Measurements from ENCODE around the gene SLC6A3. TPM values are rescaled to one million over a fixed set of nuclear protein-coding genes. Genes with fewer than 3 reads are reported as not detected.
"Not testable (repeated sequence)": the region's sequence is repeated elsewhere in the genome, so short reads cannot be mapped to it uniquely, and the experiment has no call there.

Gene SLC6A3
- total RNA-seq, 1 experiment from 2014 or later = not detected

DNA sequence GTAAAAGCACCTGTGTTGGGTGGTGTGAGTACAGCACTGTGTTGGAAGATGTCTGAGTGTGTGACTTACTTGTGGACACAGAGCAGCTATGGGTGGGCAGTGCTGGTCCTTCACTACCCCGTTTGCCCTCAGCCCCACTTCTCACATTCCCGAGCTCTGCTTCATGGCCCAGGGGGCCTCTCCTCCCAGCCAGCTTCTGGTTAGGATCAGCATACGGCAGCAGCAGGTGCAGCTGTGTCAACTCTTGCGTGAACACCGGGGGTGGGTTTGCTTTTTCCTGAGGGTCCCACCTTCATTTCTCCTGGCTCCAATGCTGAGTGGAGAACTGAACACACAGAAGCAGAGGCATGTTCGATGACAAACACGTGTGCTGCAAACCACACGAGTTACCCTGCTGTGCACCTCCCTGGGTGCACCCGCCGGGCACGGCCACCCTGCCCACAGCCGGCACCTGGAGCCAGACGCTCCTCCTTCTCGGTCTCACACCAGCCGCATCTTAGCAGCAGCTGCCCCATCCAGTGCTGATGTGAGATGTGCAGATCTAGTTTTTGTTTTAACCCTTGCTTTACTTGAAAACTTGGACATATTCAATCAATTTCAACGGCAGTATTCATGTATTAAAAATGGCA lies 14.9 kb upstream of the SLC6A3 start:
- ChIA-PET CTCF (no interaction called here), POLR2A (no interaction called here)
- Histone ChIP-seq H3K9me3 (peaks cover 24% of the 10 kb centered on the region), H3K36me3 (ENCODE audit: control insufficient read depth, insufficient read depth, low read length) (no peaks in the 10 kb centered on the region), H3K4me3 (ENCODE audit: low read depth, low read length) (no peak overlapping the region), H3K4me1 (no peaks in the 10 kb centered on the region), H3K27me3 (replicated peaks; ENCODE audit: control insufficient read depth, insufficient read depth, low read length) (no peaks in the 10 kb centered on the region)
- DNase-seq = no peak
- H3K36me3 Mint-ChIP-seq (ENCODE audit: insufficient read depth, unreplicated experiment) = peaks cover 47% of the 10 kb centered on the region
- TF ChIP-seq, protein P1, sequence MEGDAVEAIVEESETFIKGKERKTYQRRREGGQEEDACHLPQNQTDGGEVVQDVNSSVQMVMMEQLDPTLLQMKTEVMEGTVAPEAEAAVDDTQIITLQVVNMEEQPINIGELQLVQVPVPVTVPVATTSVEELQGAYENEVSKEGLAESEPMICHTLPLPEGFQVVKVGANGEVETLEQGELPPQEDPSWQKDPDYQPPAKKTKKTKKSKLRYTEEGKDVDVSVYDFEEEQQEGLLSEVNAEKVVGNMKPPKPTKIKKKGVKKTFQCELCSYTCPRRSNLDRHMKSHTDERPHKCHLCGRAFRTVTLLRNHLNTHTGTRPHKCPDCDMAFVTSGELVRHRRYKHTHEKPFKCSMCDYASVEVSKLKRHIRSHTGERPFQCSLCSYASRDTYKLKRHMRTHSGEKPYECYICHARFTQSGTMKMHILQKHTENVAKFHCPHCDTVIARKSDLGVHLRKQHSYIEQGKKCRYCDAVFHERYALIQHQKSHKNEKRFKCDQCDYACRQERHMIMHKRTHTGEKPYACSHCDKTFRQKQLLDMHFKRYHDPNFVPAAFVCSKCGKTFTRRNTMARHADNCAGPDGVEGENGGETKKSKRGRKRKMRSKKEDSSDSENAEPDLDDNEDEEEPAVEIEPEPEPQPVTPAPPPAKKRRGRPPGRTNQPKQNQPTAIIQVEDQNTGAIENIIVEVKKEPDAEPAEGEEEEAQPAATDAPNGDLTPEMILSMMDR (IDR thresholded peaks at IDR 0.05; ENCODE audit: insufficient read depth in 1 of 2, low read depth in 1 of 2, low read length in 1 of 2, severe bottlenecking in 1 of 2, unreplicated experiment in 1 of 2) = no peak
- no peak overlapping the region for H3K27ac Mint-ChIP-seq (ENCODE audit: unreplicated experiment)
- H3K9me3 Mint-ChIP-seq (ENCODE audit: unreplicated experiment) = peaks cover 27% of the 10 kb centered on the region
- H3K4me3 Mint-ChIP-seq (ENCODE audit: unreplicated experiment) = no peak overlapping the region
- no TSS peak for BruUV-seq (replicated peaks)
- no peaks in the 10 kb centered on the region for H3K4me1 Mint-ChIP-seq (ENCODE audit: low read depth, unreplicated experiment)
- intact Hi-C loops (cut with micrococcal nuclease; ENCODE audit: unreplicated experiment) = no loop called here
- no peaks in the 10 kb centered on the region for H3K27me3 Mint-ChIP-seq (ENCODE audit: insufficient read depth, unreplicated experiment)

DNA sequence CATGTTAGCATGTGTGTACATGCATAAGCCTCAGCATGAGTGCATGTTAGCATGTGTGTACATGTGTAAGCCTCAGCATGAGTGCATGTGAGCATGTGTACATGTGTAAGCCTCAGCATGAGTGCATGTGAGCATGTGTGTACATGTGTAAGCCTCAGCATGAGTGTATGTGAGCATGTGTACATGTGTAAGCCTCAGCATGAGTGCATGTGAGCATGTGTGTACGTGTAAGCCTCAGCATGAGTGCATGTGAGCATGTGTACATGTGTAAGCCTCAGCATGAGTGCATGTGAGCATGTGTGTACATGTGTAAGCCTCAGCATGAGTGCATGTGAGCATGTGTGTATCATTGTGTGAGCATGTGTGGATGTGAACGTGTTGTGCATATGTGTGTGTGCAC lies 14.2 kb upstream of the SLC6A3 start:
- peaks cover 28% of the 10 kb centered on the region for H3K9me3 Mint-ChIP-seq (ENCODE audit: unreplicated experiment)
- H3K36me3 ChIP-seq (ENCODE audit: control insufficient read depth, insufficient read depth, low read length); H3K4me1 ChIP-seq; H3K27me3 Mint-ChIP-seq (ENCODE audit: insufficient read depth, unreplicated experiment); H3K4me3 Mint-ChIP-seq (ENCODE audit: unreplicated experiment); DNase-seq; CTCF ChIA-PET; intact Hi-C loops (cut with micrococcal nuclease; ENCODE audit: unreplicated experiment); H3K27ac Mint-ChIP-seq (ENCODE audit: unreplicated experiment); POLR2A ChIA-PET; H3K27me3 ChIP-seq (replicated peaks; ENCODE audit: control insufficient read depth, insufficient read depth, low read length); BruUV-seq (replicated peaks); H3K4me1 Mint-ChIP-seq (ENCODE audit: low read depth, unreplicated experiment); H3K4me3 ChIP-seq (ENCODE audit: low read depth, low read length): not testable (repeated sequence)
- peaks cover 24% of the 10 kb centered on the region for H3K9me3 ChIP-seq
- H3K36me3 Mint-ChIP-seq (ENCODE audit: insufficient read depth, unreplicated experiment) = peaks cover 45% of the 10 kb centered on the region

DNA sequence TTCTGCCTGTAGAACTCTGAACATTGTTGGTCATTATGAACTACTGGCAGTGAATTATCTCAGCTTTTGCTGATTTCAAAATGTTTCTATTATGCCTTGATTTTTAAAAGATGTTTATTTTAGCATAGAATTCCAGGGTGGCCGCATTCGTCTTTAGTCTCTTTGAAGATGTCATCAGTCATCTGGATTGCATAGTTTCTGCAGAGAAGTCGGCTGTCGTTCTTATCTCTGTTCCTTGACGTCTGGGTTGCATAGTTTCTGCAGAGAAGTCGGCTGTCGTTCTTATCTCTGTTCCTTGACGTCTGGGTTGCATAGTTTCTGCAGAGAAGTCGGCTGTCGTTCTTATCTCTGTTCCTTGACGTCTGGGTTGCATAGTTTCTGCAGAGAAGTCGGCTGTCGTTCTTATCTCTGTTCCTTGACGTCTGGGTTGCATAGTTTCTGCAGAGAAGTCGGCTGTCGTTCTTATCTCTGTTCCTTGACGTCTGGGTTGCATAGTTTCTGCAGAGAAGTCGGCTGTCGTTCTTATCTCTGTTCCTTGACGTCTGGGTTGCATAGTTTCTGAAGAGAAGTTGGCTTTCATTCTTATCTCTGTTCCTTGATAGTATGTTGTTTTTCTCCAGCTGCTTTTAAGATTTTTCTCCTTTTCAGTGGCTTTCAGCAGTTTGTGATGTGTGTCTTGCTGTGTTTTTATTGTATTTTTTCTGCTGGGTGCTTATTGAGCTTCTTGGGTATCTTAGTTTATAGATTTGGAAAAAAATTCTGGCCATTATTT lies 11.1 kb upstream of the SLC6A3 start:
- H3K4me1 ChIP-seq; H3K4me3 Mint-ChIP-seq (ENCODE audit: unreplicated experiment); H3K27ac Mint-ChIP-seq (ENCODE audit: unreplicated experiment); H3K27me3 Mint-ChIP-seq (ENCODE audit: insufficient read depth, unreplicated experiment); H3K36me3 ChIP-seq (ENCODE audit: control insufficient read depth, insufficient read depth, low read length); DNase-seq; POLR2A ChIA-PET; H3K27me3 ChIP-seq (replicated peaks; ENCODE audit: control insufficient read depth, insufficient read depth, low read length); intact Hi-C loops (cut with micrococcal nuclease; ENCODE audit: unreplicated experiment); H3K4me3 ChIP-seq (ENCODE audit: low read depth, low read length); BruUV-seq (replicated peaks); H3K4me1 Mint-ChIP-seq (ENCODE audit: low read depth, unreplicated experiment); CTCF ChIA-PET: not testable (repeated sequence)
- Mint-ChIP-seq H3K9me3 (ENCODE audit: unreplicated experiment) (peaks cover 39% of the 10 kb centered on the region), H3K36me3 (ENCODE audit: insufficient read depth, unreplicated experiment) (peaks cover 19% of the 10 kb centered on the region)
- H3K9me3 ChIP-seq = peaks cover 24% of the 10 kb centered on the region

DNA sequence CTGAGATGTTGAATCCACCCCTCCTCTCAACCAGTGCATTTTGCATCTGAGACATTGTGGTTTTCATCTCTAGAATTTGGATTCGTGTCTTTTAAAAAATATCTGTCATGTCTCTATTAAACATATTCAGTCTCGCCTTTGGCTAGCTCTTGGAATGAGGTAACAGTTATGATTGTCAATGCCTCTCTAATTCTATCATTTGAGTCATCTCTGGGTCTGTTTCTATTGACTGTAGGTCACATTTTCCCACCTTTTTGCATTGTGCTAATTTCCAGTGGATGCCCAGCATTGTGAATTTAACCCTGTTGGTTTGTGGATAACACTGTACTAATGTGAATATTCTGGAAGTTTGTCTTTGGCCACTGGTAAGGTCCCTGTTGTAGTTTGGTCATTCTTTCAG lies 8.4 kb upstream of the SLC6A3 start:
- TF ChIP-seq, protein P1 (IDR thresholded peaks at IDR 0.05; ENCODE audit: insufficient read depth in 1 of 2, low read depth in 1 of 2, low read length in 1 of 2, severe bottlenecking in 1 of 2, unreplicated experiment in 1 of 2) = no peak
- peaks cover 24% of the 10 kb centered on the region for H3K9me3 ChIP-seq
- H3K4me1 Mint-ChIP-seq (ENCODE audit: low read depth, unreplicated experiment) = no peaks in the 10 kb centered on the region
- BruUV-seq (replicated peaks) = no TSS peak
- peaks cover 38% of the 10 kb centered on the region for H3K9me3 Mint-ChIP-seq (ENCODE audit: unreplicated experiment)
- intact Hi-C loops (cut with micrococcal nuclease; ENCODE audit: unreplicated experiment) = no loop called here
- ChIA-PET CTCF (no interaction called here), POLR2A (no interaction called here)
- no peak overlapping the region for H3K4me3 ChIP-seq (ENCODE audit: low read depth, low read length)
- H3K36me3 ChIP-seq (ENCODE audit: control insufficient read depth, insufficient read depth, low read length) = no peaks in the 10 kb centered on the region
- no peak overlapping the region for H3K27ac Mint-ChIP-seq (ENCODE audit: unreplicated experiment)
- no peak overlapping the region for H3K4me3 Mint-ChIP-seq (ENCODE audit: unreplicated experiment)
- peaks cover 13% of the 10 kb centered on the region for H3K27me3 Mint-ChIP-seq (ENCODE audit: insufficient read depth, unreplicated experiment)
- DNase-seq = no peak
- no peaks in the 10 kb centered on the region for H3K27me3 ChIP-seq (replicated peaks; ENCODE audit: control insufficient read depth, insufficient read depth, low read length)
- peaks cover 10% of the 10 kb centered on the region for H3K36me3 Mint-ChIP-seq (ENCODE audit: insufficient read depth, unreplicated experiment)
- H3K4me1 ChIP-seq = no peaks in the 10 kb centered on the region

Data from Caco-2 (cell line).